Upper lobe of right lung (tissue), 1 donor: ENCODE measurements around the gene UPF1. TPM values are rescaled to one million over a fixed set of nuclear protein-coding genes. Genes with fewer than 3 reads are reported as not detected.

Source experiments
- ATAC-seq: fragments of 200-7000 bp; cut with Tn5 transposase; one replicate; pipeline ENCODE4 v1.9.1; 2020; ENCODE audit warnings: mild to moderate bottlenecking, moderate library complexity
- DNase-seq: peaks from one replicate; pipeline ENCODE4 v3.0.0-alpha.2; 2020
- H3K27ac ChIP-seq: fragments of 200-600 bp; one replicate; pipeline ENCODE4 v1.8.0; 2022
- H3K27me3 ChIP-seq: fragments of 200-600 bp; one replicate; pipeline ENCODE4 v1.8.0; 2022; ENCODE audit warnings: mild to moderate bottlenecking
- H3K36me3 ChIP-seq: fragments of 200-600 bp; one replicate; pipeline ENCODE4 v1.8.0; 2022
- H3K4me1 ChIP-seq: fragments of 200-600 bp; one replicate; pipeline ENCODE4 v1.8.0; 2022
- H3K4me3 ChIP-seq: fragments of 200-600 bp; one replicate; pipeline ENCODE4 v1.8.0; 2022; ENCODE audit warnings: mild to moderate bottlenecking
- H3K9me3 ChIP-seq: fragments of 200-600 bp; one replicate; pipeline ENCODE4 v1.8.0; 2022
- CTCF ChIP-seq: fragments of 200-600 bp; IDR thresholded peaks from one replicate; pipeline ENCODE4 v1.8.0; 2022; ENCODE audit warnings: antibody characterized with exemption
- intact Hi-C: fragments of 100-400 bp; cut with DNase I; formaldehyde crosslinking; loops from one replicate; pipeline ENCODE4 v1.11.0; 2022
- total RNA-seq: library from RNA; stranded (reverse); fragmentation: NEBNext Ultra II Directional; extraction: Animal tissue kit (Norgen Biotek cat#: 25700); gene quantifications from one replicate; pipeline ENCODE4 v1.2.1, GENCODE V29; 2021
- donor health status: DM: no; HTN: yes; CAD: no; lungs with severe emphysema.

UPF1 gene
- total RNA-seq, 1 donor from 2014 or later: 80.8 TPM

GRCh38 chr19:18832306-18833140, 764 bp downstream of the UPF1 start:
- peak overlapping the region; percentile 87 for H3K27ac ChIP-seq
- H3K27me3 ChIP-seq: no peaks in the 10 kb centered on the region
- ATAC-seq: peak; percentile 45
- peaks cover 1% of the 10 kb centered on the region for H3K36me3 ChIP-seq
- DNase-seq: no peak
- peaks cover 39% of the 10 kb centered on the region for H3K4me1 ChIP-seq
- peak; percentile 17 for TF ChIP-seq CTCF
- H3K9me3 ChIP-seq: no peaks in the 10 kb centered on the region
- intact Hi-C loops: no loop called here
- peak overlapping the region; percentile 93 for H3K4me3 ChIP-seq

- no peak for ATAC-seq
- intact Hi-C loops: no loop called here
- H3K4me1 ChIP-seq: peaks cover 45% of the 10 kb centered on the region
These were observed 1.4 kb downstream of the UPF1 start for GRCh38 chr19:18833141-18833476.

GRCh38 chr19:18833849-18834643, 2.3 kb downstream of the UPF1 start:
- intact Hi-C loops: no loop called here
- Histone ChIP-seq H3K9me3 (no peaks in the 10 kb centered on the region), H3K36me3 (peaks cover 6% of the 10 kb centered on the region), H3K4me1 (peaks cover 54% of the 10 kb centered on the region), H3K27me3 (no peaks in the 10 kb centered on the region), H3K4me3 (peak overlapping the region; percentile 93), H3K27ac (peak overlapping the region; percentile 87)
- ATAC-seq: no peak
- DNase-seq: no peak
- no peak for TF ChIP-seq CTCF

More at GRCh38 chr19:18833141-18833476, 1.4 kb downstream of the UPF1 start:
- TF ChIP-seq CTCF: no peak
- Histone ChIP-seq H3K9me3 (no peaks in the 10 kb centered on the region), H3K36me3 (peaks cover 6% of the 10 kb centered on the region), H3K27ac (peak overlapping the region; percentile 87), H3K27me3 (no peaks in the 10 kb centered on the region), H3K4me3 (peak overlapping the region; percentile 93)
- no peak for DNase-seq

- H3K4me3 ChIP-seq: peak overlapping the region; percentile 93
- no peaks in the 10 kb centered on the region for H3K27me3 ChIP-seq
- DNase-seq (no peak), ATAC-seq (no peak)
- H3K27ac ChIP-seq: no peak overlapping the region
- H3K9me3 ChIP-seq: no peaks in the 10 kb centered on the region
- TF ChIP-seq CTCF: no peak
- H3K4me1 ChIP-seq: peaks cover 60% of the 10 kb centered on the region
- peaks cover 6% of the 10 kb centered on the region for H3K36me3 ChIP-seq
- intact Hi-C loops: no loop called here
These were observed 2.9 kb downstream of the UPF1 start for GRCh38 chr19:18834644-18834984.

- Histone ChIP-seq H3K4me1 (peaks cover 82% of the 10 kb centered on the region), H3K9me3 (no peaks in the 10 kb centered on the region), H3K4me3 (no peak overlapping the region), H3K27ac (no peak overlapping the region), H3K27me3 (no peaks in the 10 kb centered on the region), H3K36me3 (peaks cover 6% of the 10 kb centered on the region)
- peak; percentile 52 for ATAC-seq
- intact Hi-C loops: no loop called here
- no peak for DNase-seq
- no peak for TF ChIP-seq CTCF
These were observed 7.9 kb downstream of the UPF1 start for GRCh38 chr19:18839465-18840287.
